ENCODE measurements around the gene HELQ. TPM values are rescaled to one million over a fixed set of nuclear protein-coding genes. Genes with fewer than 3 reads are reported as not detected.

Gene HELQ
- total RNA-seq, 2 donors from 2014 or later = 16.1 to 18.2 TPM

DNA sequence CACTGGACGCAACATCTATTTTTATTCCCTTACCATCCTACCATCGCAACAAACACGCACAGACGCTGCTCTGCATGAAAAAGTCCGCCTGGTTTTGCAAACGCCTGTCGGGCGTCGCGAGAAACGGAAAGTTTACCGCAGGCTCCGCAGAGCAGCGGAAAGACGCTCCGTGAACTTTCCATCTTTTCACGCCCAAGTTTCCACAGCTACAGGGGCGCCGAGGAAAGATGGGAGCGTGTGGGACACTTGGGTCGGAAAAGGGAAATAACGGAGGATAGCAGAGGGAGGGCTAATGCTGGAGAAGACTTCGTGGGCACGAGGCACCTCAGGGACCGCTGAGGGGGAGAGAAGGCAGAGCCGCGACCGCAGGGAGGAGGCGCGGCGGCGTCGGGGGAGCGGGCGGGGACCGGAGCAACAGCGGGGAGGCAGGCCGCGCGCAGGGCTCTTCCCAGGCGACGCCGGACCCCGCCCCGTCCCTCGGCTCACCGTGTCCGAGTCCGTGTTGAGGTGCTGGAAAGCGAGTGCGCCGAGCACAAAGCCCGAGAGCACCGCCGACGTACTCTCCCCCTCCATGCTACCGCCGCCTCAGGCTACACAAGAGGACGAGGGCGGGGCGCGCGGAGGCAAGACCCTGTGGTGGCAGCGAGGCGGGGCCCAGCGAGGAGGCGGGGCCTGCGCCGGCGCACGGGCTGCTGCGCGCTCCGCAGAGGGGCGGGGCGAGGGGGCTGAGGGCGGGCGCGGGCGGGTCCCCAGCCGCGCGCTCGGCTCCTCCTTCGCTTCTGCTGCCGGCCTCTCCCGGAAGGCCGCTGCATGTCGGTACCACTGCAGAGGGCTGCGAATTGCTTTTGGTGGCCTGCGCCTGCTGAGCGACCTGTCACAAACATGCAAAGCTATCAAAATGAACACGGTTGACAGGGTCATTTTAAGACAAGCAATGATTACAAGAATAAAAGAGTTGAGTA is 29.2 kb upstream of the HELQ start, which contains the start of gene ABRAXAS1:
Gene ABRAXAS1, minus strand, starts transcription at position 601 of the 962 bp plus-strand sequence. Its CDS starts 28 bp downstream, at position 573.
- peak; percentile 93 to 95 for ATAC-seq (replicated peaks in 1 of 2)
- Mint-ChIP-seq H3K27ac (peak within 1 kb of the TSS; percentile 89), H3K9me3 (no peaks in the 10 kb centered on the region), H3K36me3 (ENCODE audit: insufficient read depth in 2 of 2) (no peaks in the 10 kb centered on the region), H3K4me1 (ENCODE audit: low read depth) (peaks cover 23% of the 10 kb centered on the region), H3K27me3 (ENCODE audit: low read depth) (no peaks in the 10 kb centered on the region), H3K4me3 (peak within 1 kb of the TSS; percentile 97 to 98)
- peak; percentile 95 for DNase-seq

DNA sequence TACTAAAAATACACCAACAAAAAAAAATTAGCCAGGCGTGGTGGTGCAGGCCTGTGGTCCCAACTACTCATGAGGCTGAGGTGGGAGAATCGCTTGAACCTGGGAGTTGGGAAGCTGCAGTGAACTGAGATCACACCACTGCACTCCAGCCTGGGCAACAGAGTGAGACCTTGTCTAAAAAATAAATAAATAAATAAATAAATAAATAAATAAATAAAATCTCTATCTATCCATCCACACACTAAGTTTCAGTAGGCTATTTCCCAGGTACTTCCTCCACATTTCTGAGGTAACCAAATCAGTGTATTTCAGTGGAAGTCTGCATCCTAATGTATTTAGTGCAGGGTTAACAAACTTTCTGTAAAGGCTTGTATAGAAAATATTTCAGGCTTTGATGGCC is 18.3 kb upstream of the HELQ start:
- ATAC-seq (replicated peaks in 1 of 2) (no peak), DNase-seq (no peak)
- Mint-ChIP-seq H3K4me1 (ENCODE audit: low read depth) (no peaks in the 10 kb centered on the region), H3K9me3 (no peaks in the 10 kb centered on the region), H3K27me3 (ENCODE audit: low read depth) (no peaks in the 10 kb centered on the region), H3K27ac (no peak overlapping the region), H3K4me3 (no peak overlapping the region), H3K36me3 (ENCODE audit: insufficient read depth in 2 of 2) (peaks cover 0 to 4% of the 10 kb centered on the region in 2 donors)

DNA sequence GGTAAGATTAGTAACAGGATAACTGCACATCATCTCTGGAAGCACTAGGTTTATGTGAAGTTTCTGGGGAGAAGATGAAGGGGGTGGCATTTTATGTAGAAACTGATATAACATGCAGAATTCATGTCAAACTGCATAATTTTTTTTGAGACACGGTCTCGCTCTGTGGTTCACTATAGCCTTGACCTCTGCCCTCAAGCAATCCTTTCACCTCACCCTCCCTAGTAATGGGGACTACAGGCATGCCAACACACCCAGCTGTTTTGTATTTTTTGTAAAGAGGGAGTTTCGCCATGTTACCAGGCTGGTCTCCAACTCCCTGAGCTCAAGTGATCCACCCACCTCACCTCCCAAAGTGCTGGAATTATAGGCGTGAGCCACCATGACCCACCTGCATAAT is 17.8 kb upstream of the HELQ start:
- Mint-ChIP-seq H3K36me3 (ENCODE audit: insufficient read depth in 2 of 2) (peaks cover 0 to 4% of the 10 kb centered on the region in 2 donors), H3K9me3 (no peaks in the 10 kb centered on the region), H3K4me3 (no peak overlapping the region), H3K27ac (no peak overlapping the region), H3K27me3 (ENCODE audit: low read depth) (no peaks in the 10 kb centered on the region), H3K4me1 (ENCODE audit: low read depth) (no peaks in the 10 kb centered on the region)
- ATAC-seq (replicated peaks in 1 of 2) (no peak), DNase-seq (no peak)

DNA sequence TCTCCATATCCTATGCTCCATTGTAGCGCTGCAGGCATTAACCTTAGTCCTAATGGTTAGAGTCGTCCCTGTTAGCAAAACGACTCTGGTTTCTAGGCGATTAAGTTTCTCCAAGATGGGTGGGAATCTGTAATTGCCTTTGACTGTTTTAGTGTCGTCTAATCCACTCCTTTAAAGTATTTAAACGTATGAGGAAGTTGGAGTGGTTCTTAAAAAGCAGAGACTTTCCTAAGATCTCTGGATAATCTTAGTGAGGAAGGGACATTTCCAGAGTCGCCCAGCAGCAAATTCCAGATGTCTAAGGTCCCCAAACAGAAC is 520 bp upstream of the HELQ start:
- Mint-ChIP-seq H3K9me3 (no peaks in the 10 kb centered on the region), H3K27me3 (ENCODE audit: low read depth) (no peaks in the 10 kb centered on the region), H3K27ac (peak overlapping the region; percentile 100), H3K36me3 (ENCODE audit: insufficient read depth in 2 of 2) (peaks cover 8 to 21% of the 10 kb centered on the region in 2 donors), H3K4me1 (ENCODE audit: low read depth) (peaks cover 47% of the 10 kb centered on the region), H3K4me3 (peak overlapping the region; percentile 94 to 99)
- ATAC-seq (replicated peaks in 1 of 2) (no peak), DNase-seq (no peak)

DNA sequence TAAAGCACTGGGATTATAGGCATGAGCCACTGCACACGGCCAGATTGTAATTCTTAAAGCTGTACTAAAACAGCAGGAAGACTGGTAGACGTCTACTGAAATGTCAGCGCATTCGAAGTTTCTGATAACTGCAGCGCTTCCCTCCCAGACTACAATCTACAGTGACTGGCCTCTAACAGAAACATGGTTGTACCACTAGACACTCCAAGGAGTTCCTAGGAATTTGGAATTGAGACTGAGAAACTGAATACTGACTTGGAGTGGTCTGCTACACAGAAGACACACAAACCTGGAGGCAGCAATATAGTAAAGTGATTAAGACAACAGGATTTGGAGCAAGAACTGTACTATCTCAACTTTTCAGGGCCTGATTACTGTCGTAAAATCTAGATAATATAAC is 937 bp downstream of the HELQ start:
- Mint-ChIP-seq H3K27me3 (ENCODE audit: low read depth) (no peaks in the 10 kb centered on the region), H3K4me3 (peak overlapping the region; percentile 94 to 99), H3K4me1 (ENCODE audit: low read depth) (peaks cover 47% of the 10 kb centered on the region), H3K9me3 (no peaks in the 10 kb centered on the region), H3K36me3 (ENCODE audit: insufficient read depth in 2 of 2) (peaks cover 8 to 19% of the 10 kb centered on the region in 2 donors), H3K27ac (peak overlapping the region; percentile 100)
- ATAC-seq (replicated peaks in 1 of 2) (no peak), DNase-seq (no peak)

DNA sequence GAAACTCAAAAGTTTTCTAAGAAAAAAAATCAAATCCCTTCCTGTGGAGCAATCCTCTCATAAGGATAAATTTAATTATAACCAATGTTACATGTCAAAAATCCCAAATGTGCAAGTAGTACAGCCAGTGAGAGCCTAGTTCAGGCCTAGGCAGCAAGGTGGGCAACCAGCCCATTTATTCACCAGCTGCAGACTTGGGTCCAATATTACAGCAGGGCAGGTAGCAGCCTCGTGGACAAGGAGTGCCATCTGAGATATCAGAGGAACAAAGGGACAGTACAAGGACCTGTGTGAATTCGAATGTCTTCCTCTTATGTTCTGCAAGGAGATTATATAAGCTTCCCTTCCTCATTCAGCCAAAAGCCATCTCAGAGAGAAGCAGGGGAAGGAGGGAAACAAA is 6.6 kb downstream of the HELQ start:
- H3K27me3 Mint-ChIP-seq (ENCODE audit: low read depth) = no peaks in the 10 kb centered on the region
- no peak overlapping the region for H3K4me3 Mint-ChIP-seq
- H3K36me3 Mint-ChIP-seq (ENCODE audit: insufficient read depth in 2 of 2) = peaks cover 3 to 9% of the 10 kb centered on the region in 2 donors
- ATAC-seq (replicated peaks in 1 of 2) = no peak
- DNase-seq = no peak
- H3K27ac Mint-ChIP-seq = peak overlapping the region; percentile 7
- no peaks in the 10 kb centered on the region for H3K9me3 Mint-ChIP-seq
- H3K4me1 Mint-ChIP-seq (ENCODE audit: low read depth) = peaks cover 14% of the 10 kb centered on the region

DNA sequence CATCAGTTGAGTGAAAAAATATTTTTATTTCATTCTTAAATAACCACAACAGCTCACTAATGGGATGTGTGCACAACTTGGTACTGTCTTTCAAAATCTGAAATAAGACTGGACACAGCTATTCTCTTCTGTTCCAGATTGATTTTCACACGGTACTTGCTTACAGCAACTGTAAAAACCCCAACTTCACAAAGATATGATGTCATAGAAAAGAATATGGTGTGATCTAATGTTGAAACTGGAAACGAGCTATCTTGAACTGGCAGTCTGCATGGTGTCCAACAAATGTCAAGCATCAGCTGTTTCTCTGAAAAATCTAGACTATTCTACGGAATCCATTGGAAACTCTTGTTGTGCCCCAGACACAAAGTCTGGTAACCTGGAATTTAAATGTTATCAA is 14.7 kb downstream of the HELQ start:
- ATAC-seq (replicated peaks in 1 of 2) = no peak
- peaks cover 3 to 7% of the 10 kb centered on the region in 2 donors for H3K36me3 Mint-ChIP-seq (ENCODE audit: insufficient read depth in 2 of 2)
- no peaks in the 10 kb centered on the region for H3K4me1 Mint-ChIP-seq (ENCODE audit: low read depth)
- DNase-seq = no peak
- H3K27ac Mint-ChIP-seq = no peak overlapping the region
- H3K27me3 Mint-ChIP-seq (ENCODE audit: low read depth) = no peaks in the 10 kb centered on the region
- no peak overlapping the region for H3K4me3 Mint-ChIP-seq
- no peaks in the 10 kb centered on the region for H3K9me3 Mint-ChIP-seq

DNA sequence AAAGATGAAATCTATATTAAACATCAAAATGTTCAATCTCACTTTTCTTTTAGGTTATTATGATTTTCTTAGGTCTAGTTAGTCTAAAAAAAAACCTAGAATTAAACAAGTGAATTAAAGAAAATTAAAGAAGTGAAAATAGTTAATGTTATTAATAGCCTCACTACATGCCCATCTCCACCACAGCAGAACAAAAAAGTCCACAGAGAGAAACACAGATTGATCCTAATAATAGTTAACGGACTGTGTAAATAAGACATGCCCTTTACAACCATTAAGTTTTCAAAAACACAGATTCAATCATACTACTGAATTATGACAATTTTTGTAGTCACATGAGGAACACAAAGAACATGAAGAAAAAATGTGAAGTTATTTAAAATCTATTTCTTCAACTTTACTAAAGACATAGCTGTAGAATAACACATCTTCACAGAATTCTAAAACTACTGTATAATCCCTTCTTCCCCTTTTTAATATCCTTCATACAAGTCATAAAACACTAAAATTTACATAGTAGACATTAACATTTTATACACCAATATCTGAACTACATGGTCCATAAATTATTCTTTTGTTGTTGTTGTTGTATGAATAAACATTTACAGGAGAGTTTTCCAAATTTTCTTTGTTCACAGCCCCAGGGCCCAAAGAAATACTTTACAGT is 15.3 kb downstream of the HELQ start:
- no peak for DNase-seq
- no peak overlapping the region for H3K4me3 Mint-ChIP-seq
- H3K27ac Mint-ChIP-seq = no peak overlapping the region
- no peaks in the 10 kb centered on the region for H3K9me3 Mint-ChIP-seq
- no peak for ATAC-seq (replicated peaks in 1 of 2)
- peaks cover 3 to 7% of the 10 kb centered on the region in 2 donors for H3K36me3 Mint-ChIP-seq (ENCODE audit: insufficient read depth in 2 of 2)
- no peaks in the 10 kb centered on the region for H3K27me3 Mint-ChIP-seq (ENCODE audit: low read depth)
- H3K4me1 Mint-ChIP-seq (ENCODE audit: low read depth) = no peaks in the 10 kb centered on the region

DNA sequence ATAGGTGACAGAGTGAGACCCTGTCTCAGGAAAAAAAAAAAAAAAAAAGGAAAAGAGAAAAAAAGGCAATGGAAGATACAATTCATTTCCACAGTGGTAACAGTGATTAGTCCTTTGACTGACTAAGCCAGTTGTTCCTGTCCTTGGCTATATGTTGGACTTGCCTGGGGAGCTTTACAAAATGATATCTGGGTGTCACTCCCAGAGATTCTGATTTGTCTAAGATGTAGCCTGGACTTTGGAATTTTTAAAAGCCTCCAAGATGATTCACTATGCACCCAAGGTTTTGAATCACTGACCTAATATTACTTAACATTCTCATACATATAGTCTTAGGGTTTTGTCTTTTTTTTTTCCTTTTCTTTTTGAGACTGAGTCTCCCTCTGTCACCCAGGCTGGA is 16.9 kb downstream of the HELQ start:
- H3K36me3 Mint-ChIP-seq (ENCODE audit: insufficient read depth in 2 of 2) = peaks cover 1 to 7% of the 10 kb centered on the region in 2 donors
- H3K4me1 Mint-ChIP-seq (ENCODE audit: low read depth) = no peaks in the 10 kb centered on the region
- no peaks in the 10 kb centered on the region for H3K27me3 Mint-ChIP-seq (ENCODE audit: low read depth)
- no peak overlapping the region for H3K27ac Mint-ChIP-seq
- H3K4me3 Mint-ChIP-seq = no peak overlapping the region
- no peak for ATAC-seq (replicated peaks in 1 of 2)
- DNase-seq = no peak
- no peaks in the 10 kb centered on the region for H3K9me3 Mint-ChIP-seq

DNA sequence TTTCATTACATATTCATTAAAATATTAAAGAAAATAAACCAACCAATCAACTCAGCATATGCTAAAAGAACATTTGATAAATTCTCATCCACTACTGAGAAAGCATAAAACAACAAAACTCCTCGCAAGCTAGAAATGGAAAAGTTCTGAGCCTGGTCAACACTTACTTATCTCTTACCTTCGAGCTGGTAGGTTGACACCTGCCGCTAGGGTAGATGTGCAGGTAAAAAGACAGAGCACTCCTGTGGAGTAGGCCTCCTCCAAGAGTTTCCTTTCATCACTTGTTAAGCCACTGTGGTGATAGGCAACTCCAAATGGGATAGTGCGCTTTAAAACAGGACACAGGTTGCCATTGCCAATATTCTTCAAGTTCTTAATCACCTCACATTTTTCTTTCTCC is 18.9 kb downstream of the HELQ start:
- peaks cover 0 to 7% of the 10 kb centered on the region in 2 donors for H3K36me3 Mint-ChIP-seq (ENCODE audit: insufficient read depth in 2 of 2)
- no peak for ATAC-seq (replicated peaks in 1 of 2)
- no peaks in the 10 kb centered on the region for H3K9me3 Mint-ChIP-seq
- no peak overlapping the region for H3K4me3 Mint-ChIP-seq
- no peak for DNase-seq
- no peaks in the 10 kb centered on the region for H3K27me3 Mint-ChIP-seq (ENCODE audit: low read depth)
- no peaks in the 10 kb centered on the region for H3K4me1 Mint-ChIP-seq (ENCODE audit: low read depth)
- no peak overlapping the region for H3K27ac Mint-ChIP-seq

DNA sequence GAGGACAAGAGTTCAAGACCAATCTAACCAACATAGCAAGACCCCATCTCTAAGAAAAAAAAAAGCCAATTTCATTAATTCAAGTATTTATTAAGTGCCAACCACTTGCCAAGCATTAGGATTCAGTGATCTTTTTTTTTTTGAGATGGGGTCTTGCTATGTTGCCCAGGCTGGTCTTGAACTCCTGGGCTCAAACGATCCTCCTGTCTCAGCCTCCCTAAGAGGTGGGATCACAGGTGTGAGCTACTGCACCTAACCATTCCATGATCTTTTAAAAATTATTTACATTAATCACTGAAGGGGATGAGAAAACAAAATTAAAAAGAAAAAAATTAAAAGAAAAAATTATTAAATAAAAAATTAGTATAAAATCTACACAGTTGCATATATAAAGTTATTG is 24.4 kb downstream of the HELQ start:
- DNase-seq (no peak), ATAC-seq (replicated peaks in 1 of 2) (no peak)
- Mint-ChIP-seq H3K36me3 (ENCODE audit: insufficient read depth in 2 of 2) (peaks cover 0 to 5% of the 10 kb centered on the region in 2 donors), H3K27ac (no peak overlapping the region), H3K4me1 (ENCODE audit: low read depth) (no peaks in the 10 kb centered on the region), H3K4me3 (no peak overlapping the region), H3K9me3 (no peaks in the 10 kb centered on the region), H3K27me3 (ENCODE audit: low read depth) (no peaks in the 10 kb centered on the region)

DNA sequence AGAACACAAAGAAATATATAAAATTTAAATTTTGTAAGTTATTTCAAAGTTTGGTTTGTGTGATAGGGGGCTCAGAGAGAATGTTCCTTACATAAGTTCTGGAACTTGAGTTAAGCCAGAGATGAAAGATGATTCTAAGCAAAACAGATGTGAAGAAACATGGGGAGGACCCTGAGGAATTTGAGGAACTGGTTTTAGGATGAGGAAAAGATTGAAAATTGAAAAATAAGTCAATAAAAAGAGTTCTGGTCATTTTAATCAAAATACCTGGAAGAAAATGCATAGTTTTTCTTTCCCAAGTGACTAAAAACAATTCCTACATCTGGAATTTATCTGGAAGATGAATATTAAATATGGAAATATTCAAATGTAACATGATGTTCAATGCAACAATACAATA is 37.4 kb downstream of the HELQ start:
- peaks cover 5 to 21% of the 10 kb centered on the region in 2 donors for H3K36me3 Mint-ChIP-seq (ENCODE audit: insufficient read depth in 2 of 2)
- H3K27me3 Mint-ChIP-seq (ENCODE audit: low read depth) = no peaks in the 10 kb centered on the region
- no peaks in the 10 kb centered on the region for H3K4me1 Mint-ChIP-seq (ENCODE audit: low read depth)
- no peak for DNase-seq
- H3K9me3 Mint-ChIP-seq = no peaks in the 10 kb centered on the region
- ATAC-seq (replicated peaks in 1 of 2) = no peak
- no peak overlapping the region for H3K27ac Mint-ChIP-seq
- no peak overlapping the region for H3K4me3 Mint-ChIP-seq

DNA sequence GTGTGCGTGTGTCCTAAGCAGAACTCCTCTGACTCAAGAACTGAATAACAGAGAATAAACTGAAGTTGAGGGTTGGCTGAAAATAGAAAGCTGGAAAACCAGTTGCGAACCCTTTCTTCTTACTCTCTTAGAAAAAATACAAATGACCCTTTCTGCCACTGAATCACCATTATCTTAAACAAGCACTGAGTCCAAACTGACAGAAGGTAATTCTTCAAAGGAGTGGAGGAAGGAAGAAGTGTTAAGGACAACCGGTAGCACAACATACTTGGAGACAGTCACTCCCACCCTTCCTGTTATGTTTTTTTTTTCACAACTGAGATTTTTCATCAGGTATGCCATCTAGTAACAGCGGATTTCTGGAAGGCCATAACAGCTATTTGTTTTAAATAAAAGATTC is 38.1 kb downstream of the HELQ start:
- DNase-seq (no peak), ATAC-seq (replicated peaks in 1 of 2) (no peak)
- no peaks in the 10 kb centered on the region for H3K9me3 Mint-ChIP-seq
- H3K27me3 Mint-ChIP-seq (ENCODE audit: low read depth) = no peaks in the 10 kb centered on the region
- H3K4me3 Mint-ChIP-seq = no peak overlapping the region
- no peaks in the 10 kb centered on the region for H3K4me1 Mint-ChIP-seq (ENCODE audit: low read depth)
- H3K36me3 Mint-ChIP-seq (ENCODE audit: insufficient read depth in 2 of 2) = peaks cover 4 to 21% of the 10 kb centered on the region in 2 donors
- H3K27ac Mint-ChIP-seq = no peak overlapping the region
